IMR-90 (cell line): ENCODE measurements around the gene FGF12. TPM values are rescaled to one million over a fixed set of nuclear protein-coding genes. Genes with fewer than 3 reads are reported as not detected.

Experiments
- ATAC-seq: fragments of 200-7000 bp; cut with Tn5 transposase; 2 replicates; pipeline ENCODE4 v1.9.1; 2020; ENCODE audit warnings: low read depth, mild to moderate bottlenecking, moderate library complexity
- BruUV-seq: library from RNA; stranded (reverse); fragments of 400-500 nt; replicated peaks from 2 replicates; lab custom pipeline; 2021; lab: Mats Ljungman, UMichigan
- CTCF ChIA-PET: fragments of 300-600 bp; formaldehyde crosslinking; extraction: SDS; loops from one replicate; lab custom pipeline; 2021; ENCODE audit warnings: antibody characterized with exemption; lab: Yijun Ruan, JAX
- POLR2A ChIA-PET: fragments of 300-600 bp; sonication (Branson Sonifier 250); formaldehyde crosslinking; loops from one replicate; lab custom pipeline; 2022; ENCODE audit warnings: antibody characterized with exemption; ENCODE audit not compliant: unreplicated experiment; lab: Charles Lee
- DNase-seq: peaks from one replicate; pipeline ENCODE4 v3.0.0; 2013
- H2AFZ ChIP-seq: replicated peaks from 2 replicates; pipeline ENCODE3; 2013; ENCODE audit warnings: low read length, mild to moderate bottlenecking; ENCODE audit not compliant: poor library complexity
- H2AK5ac ChIP-seq: 2 replicates; pipeline ENCODE4 v1.6.1; 2013; ENCODE audit warnings: low read depth, low read length, inconsistent platforms
- H2AK9ac ChIP-seq: replicated peaks from 2 replicates; pipeline ENCODE3; 2013; ENCODE audit warnings: mild to moderate bottlenecking, low read depth, low read length, moderate library complexity; ENCODE audit not compliant: poor library complexity
- H2BK120ac ChIP-seq: 2 replicates; pipeline ENCODE4 v1.6.1; 2013; ENCODE audit warnings: low read depth, low read length, inconsistent platforms
- H2BK15ac ChIP-seq: 3 replicates; pipeline ENCODE4 v1.6.1; 2013; ENCODE audit warnings: low read depth, low read length, inconsistent platforms
- H2BK20ac ChIP-seq: 2 replicates; pipeline ENCODE4 v1.6.1; 2013; ENCODE audit warnings: low read depth, mild to moderate bottlenecking, inconsistent platforms, low read length, moderate library complexity
- H2BK5ac ChIP-seq: 2 replicates; pipeline ENCODE4 v1.6.1; 2013; ENCODE audit warnings: mild to moderate bottlenecking, low read depth, low read length, inconsistent platforms; ENCODE audit not compliant: poor library complexity, severe bottlenecking
- H3K14ac ChIP-seq: replicated peaks from 2 replicates; pipeline ENCODE4 v1.6.1; 2013; ENCODE audit warnings: low read depth, low read length, inconsistent platforms
- H3K18ac ChIP-seq: 2 replicates; pipeline ENCODE4 v1.6.1; 2013; ENCODE audit warnings: low read depth, low read length, control low read depth
- H3K23ac ChIP-seq: 2 replicates; pipeline ENCODE4 v1.6.1; 2013; ENCODE audit warnings: low read depth, low read length, inconsistent platforms
- H3K27ac ChIP-seq: 2 replicates; pipeline ENCODE4 v1.5.1; 2013; ENCODE audit warnings: mild to moderate bottlenecking, control low read depth, low read length; ENCODE audit not compliant: insufficient read depth
- H3K27me3 ChIP-seq: 2 replicates; pipeline ENCODE4 v1.6.1; 2013; ENCODE audit warnings: low read length; ENCODE audit not compliant: control insufficient read depth, insufficient read depth
- H3K36me3 ChIP-seq: 2 replicates; pipeline ENCODE4 v1.6.1; 2013; ENCODE audit warnings: low read length, mixed read lengths; ENCODE audit not compliant: control insufficient read depth, insufficient read depth
- H3K4ac ChIP-seq: 2 replicates; pipeline ENCODE4 v1.6.1; 2013; ENCODE audit warnings: low read depth, low read length, inconsistent platforms
- H3K4me1 ChIP-seq: 2 replicates; pipeline ENCODE4 v1.6.1; 2013; ENCODE audit warnings: low read length, mixed read lengths; ENCODE audit not compliant: control insufficient read depth, insufficient read depth
- H3K4me2 ChIP-seq: 2 replicates; pipeline ENCODE4 v1.6.1; 2013; ENCODE audit warnings: low read depth, mild to moderate bottlenecking, control low read depth, low read length, moderate library complexity
- H3K4me3 ChIP-seq: 2 replicates; pipeline ENCODE4 v1.5.1; 2013; ENCODE audit warnings: low read depth, mild to moderate bottlenecking, control low read depth, low read length, moderate library complexity; ENCODE audit not compliant: insufficient read depth
- H3K56ac ChIP-seq: 2 replicates; pipeline ENCODE4 v1.6.1; 2013; ENCODE audit warnings: low read length, inconsistent platforms; ENCODE audit not compliant: insufficient read depth; ENCODE audit errors: extremely low read depth
- H3K79me1 ChIP-seq, 2 experiments: 2 replicates each; pipeline ENCODE4 v1.6.1; 2013; ENCODE audit warnings: low read length in 2 of 2, inconsistent platforms in 1 of 2, low read depth in 1 of 2
- H3K9ac ChIP-seq: 2 replicates; pipeline ENCODE4 v1.6.1; 2013; ENCODE audit warnings: low read depth, low read length, control low read depth
- H3K9me1 ChIP-seq: 2 replicates; pipeline ENCODE4 v1.6.1; 2013; ENCODE audit warnings: low read length, inconsistent platforms; ENCODE audit not compliant: insufficient read depth
- H3K9me3 ChIP-seq: 2 replicates; pipeline ENCODE4 v1.6.1; 2013; ENCODE audit warnings: low read length; ENCODE audit not compliant: control insufficient read depth, insufficient read depth
- H4K20me1 ChIP-seq: 2 replicates; pipeline ENCODE4 v1.6.1; 2013; ENCODE audit warnings: low read length, inconsistent platforms; ENCODE audit not compliant: insufficient read depth
- H4K5ac ChIP-seq: 2 replicates; pipeline ENCODE4 v1.6.1; 2013; ENCODE audit warnings: mild to moderate bottlenecking, low read depth, low read length, control low read depth
- H4K8ac ChIP-seq, 2 experiments: 2 replicates each; pipeline ENCODE4 v1.6.1; 2013; ENCODE audit warnings: low read depth in 2 of 2, low read length in 2 of 2, control low read depth in 1 of 2, inconsistent platforms in 1 of 2
- H4K91ac ChIP-seq: 2 replicates; pipeline ENCODE4 v1.6.1; 2013; ENCODE audit warnings: low read depth, low read length, inconsistent platforms; ENCODE audit not compliant: insufficient read depth
- CEBPB ChIP-seq: IDR thresholded peaks from 2 replicates; pipeline ENCODE4 v1.6.1; 2012; ENCODE audit warnings: low read depth, low read length, improper control_type of control experiment
- CHD1 ChIP-seq: IDR thresholded peaks from 2 replicates; pipeline ENCODE4 v1.6.1; 2012; ENCODE audit warnings: low read depth, low read length, improper control_type of control experiment
- MAZ ChIP-seq: IDR thresholded peaks from 2 replicates; pipeline ENCODE4 v1.6.1; 2012; ENCODE audit warnings: low read depth, mild to moderate bottlenecking, low read length, improper control_type of control experiment, moderate library complexity, borderline replicate concordance
- MXI1 ChIP-seq: IDR thresholded peaks from 2 replicates; pipeline ENCODE4 v1.6.1; 2012; ENCODE audit warnings: low read depth, mild to moderate bottlenecking, low read length, moderate library complexity, borderline replicate concordance
- POLR2A ChIP-seq: IDR thresholded peaks from 2 replicates; pipeline ENCODE4 v1.6.1; 2012; ENCODE audit warnings: mild to moderate bottlenecking, low read depth, low read length
- RAD21 ChIP-seq: IDR thresholded peaks from 2 replicates; pipeline ENCODE4 v1.6.1; 2012; ENCODE audit warnings: low read length, improper control_type of control experiment
- RCOR1 ChIP-seq: IDR thresholded peaks from 2 replicates; pipeline ENCODE4 v1.6.1; 2012; ENCODE audit warnings: mild to moderate bottlenecking, low read length, improper control_type of control experiment; ENCODE audit not compliant: insufficient replicate concordance
- RFX5 ChIP-seq: IDR thresholded peaks from 2 replicates; pipeline ENCODE4 v1.8.0; 2012; ENCODE audit warnings: low read depth, mild to moderate bottlenecking, low read length, moderate library complexity
- SMC3 ChIP-seq: fragments of 150-350 bp; IDR thresholded peaks from 2 replicates; pipeline ENCODE4 v1.6.1; 2016; ENCODE audit warnings: low read depth, mild to moderate bottlenecking, antibody characterized with exemption, low read length, moderate library complexity
- WGBS, 2 experiments: methylation state at CpG; one replicate each; pipeline versions ENCODE4 v1.1.5 to v1.1.7; 2013; ENCODE audit warnings: missing lambda C conversion rate in 2 of 2; ENCODE audit not compliant: insufficient read length in 1 of 2; ENCODE audit errors: extremely low coverage in 2 of 2; 5-methylcytosine and 5-hydroxymethylcytosine counted together
- dilution Hi-C: fragments of 300-500 bp; cut with HindIII; formaldehyde crosslinking; loops from one replicate; pipeline ENCODE4 v1.14.3; 2018; ENCODE audit warnings: low sequenced_read_pairs; ENCODE audit not compliant: unreplicated experiment
- in situ Hi-C: fragments of 300-500 bp; cut with MboI; formaldehyde crosslinking; loops from 3 replicates; pipeline ENCODE4 v1.14.3; 2019; ENCODE audit warnings: low sequenced_read_pairs, inconsistent platforms, mixed read lengths
- intact Hi-C: fragments of 100-400 bp; cut with micrococcal nuclease; formaldehyde crosslinking; loops from 2 replicates; pipeline ENCODE4 v1.10.0; 2022
- polyA plus RNA-seq, 3 experiments: library from polyadenylated mRNA; depleted of rRNA; stranded (reverse); fragments of >200 nt; gene quantifications; 2 replicates each; pipeline ENCODE4 v1.2.3, GENCODE V29; 2012; ENCODE audit warnings: low replicate concordance in 1 of 3
- total RNA-seq: library from RNA; depleted of rRNA; stranded (reverse); fragments of >200 nt; gene quantifications from 2 replicates; pipeline ENCODE4 v1.2.3, GENCODE V29; 2012
- TF ChIP-seq, protein P1 (sequence below): conservative IDR thresholded peaks from 2 replicates; pipeline ENCODE4 v1.5.1; 2012; ENCODE audit warnings: mild to moderate bottlenecking, low read depth, low read length, improper control_type of control experiment

The FGF12 gene
- total and polyA plus RNA-seq, 2 of the 4 experiments (the other 2 are of a cell fraction) = not detected

DNA sequence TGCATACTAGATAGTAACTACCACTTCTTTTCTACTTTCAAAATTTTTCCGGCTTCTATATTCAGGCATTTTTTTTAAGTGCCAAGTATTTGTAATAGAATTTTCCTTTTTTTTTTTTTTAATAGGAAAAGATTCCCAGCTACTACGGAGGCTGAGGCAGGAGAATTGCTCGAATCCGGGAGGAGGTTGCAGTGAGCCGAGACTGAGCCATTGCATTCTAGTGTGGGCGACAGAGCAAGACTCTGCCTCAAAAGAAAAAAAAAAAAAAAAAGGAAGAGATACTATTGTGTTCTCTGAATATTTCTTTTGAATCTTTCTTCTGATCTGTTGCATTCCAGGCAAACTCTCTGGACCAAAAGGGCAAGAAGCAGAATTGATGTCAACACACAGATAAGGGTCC lies 557.3 kb downstream of the FGF12 start:
- no peaks in the 10 kb centered on the region for H3K36me3 ChIP-seq
- H3K4ac ChIP-seq = no peak overlapping the region
- no TSS peak for BruUV-seq
- no peak overlapping the region for H2BK120ac ChIP-seq
- no peaks in the 10 kb centered on the region for H3K4me1 ChIP-seq
- H3K4me3 ChIP-seq = no peak overlapping the region
- intact Hi-C loops (no loop called here), in situ Hi-C loops (no loop called here), dilution Hi-C loops (no loop called here)
- WGBS, 2 experiments = no CpG with 5 or more reads among the region's 6 CpGs
- H2BK20ac ChIP-seq = no peak overlapping the region
- no peak overlapping the region for H3K14ac ChIP-seq
- no peak for ATAC-seq
- H3K56ac ChIP-seq = no peak overlapping the region
- no peaks in the 10 kb centered on the region for H4K20me1 ChIP-seq
- DNase-seq = no peak
- TF ChIP-seq MXI1 = no peak
- TF ChIP-seq CEBPB = no peak
- TF ChIP-seq RFX5 = no peak
- TF ChIP-seq, protein P1, sequence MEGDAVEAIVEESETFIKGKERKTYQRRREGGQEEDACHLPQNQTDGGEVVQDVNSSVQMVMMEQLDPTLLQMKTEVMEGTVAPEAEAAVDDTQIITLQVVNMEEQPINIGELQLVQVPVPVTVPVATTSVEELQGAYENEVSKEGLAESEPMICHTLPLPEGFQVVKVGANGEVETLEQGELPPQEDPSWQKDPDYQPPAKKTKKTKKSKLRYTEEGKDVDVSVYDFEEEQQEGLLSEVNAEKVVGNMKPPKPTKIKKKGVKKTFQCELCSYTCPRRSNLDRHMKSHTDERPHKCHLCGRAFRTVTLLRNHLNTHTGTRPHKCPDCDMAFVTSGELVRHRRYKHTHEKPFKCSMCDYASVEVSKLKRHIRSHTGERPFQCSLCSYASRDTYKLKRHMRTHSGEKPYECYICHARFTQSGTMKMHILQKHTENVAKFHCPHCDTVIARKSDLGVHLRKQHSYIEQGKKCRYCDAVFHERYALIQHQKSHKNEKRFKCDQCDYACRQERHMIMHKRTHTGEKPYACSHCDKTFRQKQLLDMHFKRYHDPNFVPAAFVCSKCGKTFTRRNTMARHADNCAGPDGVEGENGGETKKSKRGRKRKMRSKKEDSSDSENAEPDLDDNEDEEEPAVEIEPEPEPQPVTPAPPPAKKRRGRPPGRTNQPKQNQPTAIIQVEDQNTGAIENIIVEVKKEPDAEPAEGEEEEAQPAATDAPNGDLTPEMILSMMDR = no peak
- no peak for TF ChIP-seq POLR2A
- TF ChIP-seq RCOR1 = no peak
- no peak for TF ChIP-seq RAD21
- TF ChIP-seq CHD1 = no peak
- no peak for TF ChIP-seq MAZ
- TF ChIP-seq SMC3 = no peak
- H2AK9ac ChIP-seq = no peak overlapping the region
- H2AFZ ChIP-seq = no peak overlapping the region
- H3K27ac ChIP-seq = no peak overlapping the region
- CTCF ChIA-PET = interaction anchor here (0.6 kb wide), 1 partner anchor 610 kb away, joined by 3 read pairs; no protein-coding TSS in a partner anchor
- H4K8ac ChIP-seq = no peak overlapping the region
- H3K9ac ChIP-seq = no peak overlapping the region
- H3K23ac ChIP-seq = no peak overlapping the region
- no peak overlapping the region for H2BK15ac ChIP-seq
- H3K27me3 ChIP-seq = no peaks in the 10 kb centered on the region
- H3K79me1 ChIP-seq = no peaks in the 10 kb centered on the region
- POLR2A ChIA-PET = no interaction called here
- no peak overlapping the region for H2AK5ac ChIP-seq
- no peaks in the 10 kb centered on the region for H3K9me1 ChIP-seq
- peaks cover 10% of the 10 kb centered on the region for H3K9me3 ChIP-seq
- H4K5ac ChIP-seq = no peak overlapping the region
- H2BK5ac ChIP-seq = no peak overlapping the region
- H3K18ac ChIP-seq = no peak overlapping the region
- no peak overlapping the region for H4K91ac ChIP-seq
- no peak overlapping the region for H3K4me2 ChIP-seq
